GM19351 (cell line): ENCODE results near the gene RBMXL3.
"Not testable (repeated sequence)": the region's sequence is repeated elsewhere in the genome, so short reads cannot be mapped to it uniquely, and the experiment has no call there.

Experiments
- ATAC-seq: cut with Tn5 transposase; IDR thresholded peaks from one replicate; pipeline ENCODE4 v1.9.1; 2021; ENCODE audit warnings: mild to moderate bottlenecking, moderate library complexity; ENCODE audit not compliant: unreplicated experiment

RBMXL3 gene

GRCh38 chrX:115189110-115189509 is at the start of gene RBMXL3:
TSS of gene RBMXL3 (plus strand) at chrX:115189410. CDS start at chrX:115189442, 32 bp downstream.
- no peak for ATAC-seq

- no peak for ATAC-seq
Measured at GRCh38 chrX:115142057-115142456, 47.2 kb upstream of the RBMXL3 start.

GRCh38 chrX:115147220-115147619 is 42.0 kb upstream of the RBMXL3 start:
- no peak for ATAC-seq

- ATAC-seq = no peak
Measured at GRCh38 chrX:115173181-115173580, 16.0 kb upstream of the RBMXL3 start.

- ATAC-seq = no peak
Measured at GRCh38 chrX:115174548-115174947, 14.7 kb upstream of the RBMXL3 start.

GRCh38 chrX:115177932-115178331 is 11.3 kb upstream of the RBMXL3 start:
- no peak for ATAC-seq

- ATAC-seq = no peak
Measured at GRCh38 chrX:115178473-115178872, 10.7 kb upstream of the RBMXL3 start.

- no peak for ATAC-seq
Measured at GRCh38 chrX:115183980-115184379, 5.2 kb upstream of the RBMXL3 start.

GRCh38 chrX:115189646-115190635 is 731 bp downstream of the RBMXL3 start:
- ATAC-seq = no peak

GRCh38 chrX:115190636-115191489 is 1.7 kb downstream of the RBMXL3 start:
- no peak for ATAC-seq

GRCh38 chrX:115191490-115192243 is 2.5 kb downstream of the RBMXL3 start:
- ATAC-seq = no peak

GRCh38 chrX:115192244-115192700 is 3.1 kb downstream of the RBMXL3 start:
- ATAC-seq = no peak

GRCh38 chrX:115204040-115204439 is 14.8 kb downstream of the RBMXL3 start:
- ATAC-seq = no peak

- not testable (repeated sequence) for ATAC-seq
Measured at GRCh38 chrX:115209547-115209946, 20.3 kb downstream of the RBMXL3 start.

- ATAC-seq = no peak
Measured at GRCh38 chrX:115214151-115214550, 24.9 kb downstream of the RBMXL3 start.

GRCh38 chrX:115214605-115215004 is 25.4 kb downstream of the RBMXL3 start:
- no peak for ATAC-seq

GRCh38 chrX:115217346-115217745 is 28.1 kb downstream of the RBMXL3 start:
- not testable (repeated sequence) for ATAC-seq

- ATAC-seq = peak; percentile 96
Measured at GRCh38 chrX:115226929-115227328, 37.7 kb downstream of the RBMXL3 start.

GRCh38 chrX:115229337-115230003 is 40.3 kb downstream of the RBMXL3 start:
- no peak for ATAC-seq

GRCh38 chrX:115232933-115233496 is 43.8 kb downstream of the RBMXL3 start:
- no peak for ATAC-seq
